ENCODE results near the gene SLIT3. TPM values are rescaled to one million over a fixed set of nuclear protein-coding genes. Genes with fewer than 3 reads are reported as not detected.

Gene SLIT3
- total and polyA plus RNA-seq, 2 donors from 2014 or later = 14.5 to 54.1 TPM

GRCh38 chr5:169039592-169039991 is 261.3 kb downstream of the SLIT3 start:
- Histone ChIP-seq H3K9ac (ENCODE audit: low read length in 3 of 3) (no peak overlapping the region), H3K9me3 (ENCODE audit: control insufficient read depth in 2 of 3, insufficient read depth in 1 of 3, low read length in 3 of 3) (no peaks in the 10 kb centered on the region), H3K36me3 (ENCODE audit: control insufficient read depth in 2 of 3, insufficient read depth in 3 of 3, low read length in 3 of 3) (no peaks in the 10 kb centered on the region), H3K4me3 (ENCODE audit: low read length in 3 of 3) (no peak overlapping the region), H3K27me3 (ENCODE audit: control insufficient read depth, insufficient read depth, low read length) (no peaks in the 10 kb centered on the region), H3K27ac (ENCODE audit: low read depth in 2 of 2, low read length in 2 of 2) (no peak overlapping the region), H3K4me1 (ENCODE audit: control insufficient read depth in 2 of 3, insufficient read depth in 2 of 3, low read depth in 1 of 3, low read length in 3 of 3) (no peaks in the 10 kb centered on the region)
- intact Hi-C loops (cut with DNase I) = no loop called here
- no peak for DNase-seq
- FAIRE-seq = no peak
- TF ChIP-seq CTCF (IDR thresholded peaks at IDR 0.05; ENCODE audit: borderline replicate concordance, extremely low read depth, insufficient read depth) = no peak

DNA sequence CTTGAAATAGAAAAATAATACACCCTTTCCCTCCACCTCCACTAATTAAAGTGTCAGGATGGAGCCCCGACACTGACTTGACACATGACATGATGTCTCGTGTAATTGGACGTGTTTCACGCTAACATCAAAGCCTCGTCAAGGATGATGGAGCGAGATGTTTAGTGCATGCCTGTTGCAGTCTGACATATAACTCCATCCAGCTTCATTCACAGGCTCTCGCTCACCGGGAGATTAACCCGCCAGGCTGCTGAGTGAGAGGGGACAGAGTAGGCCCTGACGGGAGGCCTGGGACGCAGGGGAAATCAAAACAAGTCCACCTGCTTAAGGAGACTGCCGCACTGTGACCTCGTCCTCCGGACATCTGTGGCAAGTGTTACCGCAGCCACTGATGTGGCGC is 263.5 kb downstream of the SLIT3 start:
- Histone ChIP-seq H3K4me3 (ENCODE audit: low read length in 3 of 3) (no peak overlapping the region), H3K9me3 (ENCODE audit: control insufficient read depth in 2 of 3, insufficient read depth in 1 of 3, low read length in 3 of 3) (no peaks in the 10 kb centered on the region), H3K27me3 (ENCODE audit: control insufficient read depth, insufficient read depth, low read length) (no peaks in the 10 kb centered on the region), H3K27ac (ENCODE audit: low read depth in 2 of 2, low read length in 2 of 2) (no peak overlapping the region), H3K9ac (ENCODE audit: low read length in 3 of 3) (no peak overlapping the region), H3K4me1 (ENCODE audit: control insufficient read depth in 2 of 3, insufficient read depth in 2 of 3, low read depth in 1 of 3, low read length in 3 of 3) (no peaks in the 10 kb centered on the region), H3K36me3 (ENCODE audit: control insufficient read depth in 2 of 3, insufficient read depth in 3 of 3, low read length in 3 of 3) (no peaks in the 10 kb centered on the region)
- intact Hi-C loops (cut with DNase I) = no loop called here
- TF ChIP-seq CTCF (IDR thresholded peaks at IDR 0.05; ENCODE audit: borderline replicate concordance, extremely low read depth, insufficient read depth) = no peak
- FAIRE-seq (no peak), DNase-seq (peak in 4 of 5 donors; percentile 92 to 95 (median 93))

DNA sequence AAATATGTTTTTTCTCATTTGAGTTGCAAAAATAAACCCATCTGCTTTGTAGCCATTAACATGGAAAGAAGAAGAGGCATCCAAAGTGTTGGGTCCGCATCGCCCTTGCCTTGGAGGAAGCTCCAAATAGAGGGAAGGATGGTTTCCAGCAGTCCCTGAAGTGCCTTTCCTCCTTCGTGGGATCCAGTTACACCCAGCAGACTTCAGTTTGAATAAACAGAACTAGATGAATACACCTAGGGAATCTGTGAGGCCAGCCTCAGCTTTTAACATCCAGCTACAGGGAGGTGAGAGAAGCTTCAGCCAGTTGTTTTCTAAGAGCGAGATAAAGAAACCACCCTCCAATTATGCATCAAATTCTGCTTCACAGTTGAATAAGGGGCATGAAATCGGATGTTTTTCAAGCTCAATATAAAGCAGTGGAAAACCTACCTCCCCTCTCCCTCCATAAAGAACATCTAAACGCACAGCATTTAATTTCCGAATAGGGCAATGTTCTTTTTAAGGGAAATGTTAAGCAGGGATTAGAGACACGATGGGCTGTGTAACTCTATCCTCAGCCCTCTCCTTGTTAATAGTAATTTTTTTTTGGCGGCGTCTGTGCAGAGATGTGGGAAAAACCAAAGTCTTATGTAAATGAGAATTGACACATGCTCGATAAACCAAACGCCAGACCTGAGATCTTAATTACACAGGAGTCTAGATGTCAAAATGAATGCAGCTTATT is 264.7 kb downstream of the SLIT3 start:
- DNase-seq = peak in 3 of 5 donors; percentile 53 to 69 (median 63)

More for the DNA sequence above, 264.7 kb downstream of the SLIT3 start:
- Histone ChIP-seq H3K27ac (ENCODE audit: low read depth in 2 of 2, low read length in 2 of 2) (no peak overlapping the region), H3K9me3 (ENCODE audit: control insufficient read depth in 2 of 3, insufficient read depth in 1 of 3, low read length in 3 of 3) (no peaks in the 10 kb centered on the region), H3K4me1 (ENCODE audit: control insufficient read depth in 2 of 3, insufficient read depth in 2 of 3, low read depth in 1 of 3, low read length in 3 of 3) (no peaks in the 10 kb centered on the region), H3K27me3 (ENCODE audit: control insufficient read depth, insufficient read depth, low read length) (no peaks in the 10 kb centered on the region), H3K9ac (ENCODE audit: low read length in 3 of 3) (no peak overlapping the region), H3K4me3 (ENCODE audit: low read length in 3 of 3) (no peak overlapping the region), H3K36me3 (ENCODE audit: control insufficient read depth in 2 of 3, insufficient read depth in 3 of 3, low read length in 3 of 3) (no peaks in the 10 kb centered on the region)
- FAIRE-seq = no peak
- TF ChIP-seq CTCF (IDR thresholded peaks at IDR 0.05; ENCODE audit: borderline replicate concordance, extremely low read depth, insufficient read depth) = no peak
- intact Hi-C loops (cut with DNase I) = no loop called here
